Hematopoietic multipotent progenitor cell (in vitro differentiated cells): ENCODE measurements around the gene MMS22L. TPM values are rescaled to one million over a fixed set of nuclear protein-coding genes. Genes with fewer than 3 reads are reported as not detected.
"Not testable (repeated sequence)": the region's sequence is repeated elsewhere in the genome, so short reads cannot be mapped to it uniquely, and the experiment has no call there.

ENCODE experiments used
- DNase-seq, 3 donors: peaks; one replicate each; pipeline ENCODE4 v3.0.0-alpha.2; 2011 to 2015; ENCODE audit warnings: low read depth in 2 of 3, low spot score in 2 of 3
- total RNA-seq: library from RNA; depleted of rRNA; stranded (reverse); fragments of >200 nt; gene quantifications from one replicate; pipeline ENCODE4 v1.2.3, GENCODE V29; 2012

The MMS22L gene
- total RNA-seq, 1 donor: 12.4 TPM

DNA sequence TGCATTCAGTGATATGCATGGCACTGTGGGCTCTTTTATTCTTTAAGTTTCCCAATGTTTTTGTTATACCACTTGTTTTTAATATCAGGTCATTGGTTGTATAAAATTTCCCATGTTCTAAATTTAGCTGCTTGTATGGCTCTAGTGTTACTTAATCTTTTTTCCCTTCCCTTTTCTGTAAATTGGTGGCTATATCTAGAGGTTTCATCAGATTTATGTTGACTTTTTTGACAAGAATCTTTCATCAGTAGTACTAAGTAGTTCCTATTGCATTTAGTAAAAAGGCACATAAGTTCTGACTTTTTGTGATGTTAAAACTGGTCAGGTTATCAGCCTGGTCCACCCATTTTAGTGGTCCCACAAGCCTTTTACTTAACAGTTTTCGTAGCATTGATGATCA is 51.1 kb downstream of the MMS22L start:
- DNase-seq: no peak

DNA sequence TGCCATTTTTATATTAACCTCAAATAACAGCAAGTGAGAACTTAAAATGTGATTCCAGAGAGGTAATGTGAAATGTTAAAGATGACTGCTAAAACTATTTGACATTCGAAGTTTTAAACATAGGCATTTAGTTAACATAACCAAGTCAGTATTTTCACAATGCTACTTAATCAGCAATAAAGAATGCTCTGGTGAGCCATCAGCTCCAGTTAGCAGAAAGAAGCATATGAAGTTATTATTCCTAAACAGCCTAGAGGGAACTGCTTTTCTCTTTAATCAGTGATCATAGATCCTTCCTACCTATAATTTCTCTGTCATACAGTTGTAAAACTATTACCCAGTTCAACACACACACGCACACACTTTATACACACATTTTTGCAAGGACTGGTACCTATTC is 60.1 kb downstream of the MMS22L start:
- DNase-seq: no peak

DNA sequence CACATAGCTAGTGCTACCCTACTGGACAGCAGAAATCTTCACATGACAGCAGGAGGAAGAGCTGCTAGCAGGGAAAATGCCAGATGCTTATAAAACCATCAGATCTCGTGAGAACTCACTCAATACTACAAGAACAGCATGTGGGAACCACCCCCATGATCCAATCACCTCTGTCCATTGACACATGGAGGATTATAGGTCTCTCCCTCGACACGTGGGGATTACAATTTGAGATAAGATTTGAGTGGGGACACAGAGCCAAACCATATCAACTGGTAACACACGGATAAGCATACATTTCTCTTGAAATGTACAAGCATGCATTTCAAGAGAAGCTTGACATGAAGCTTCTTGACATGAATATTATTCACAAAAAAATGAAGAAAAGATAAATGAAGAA is 64.1 kb downstream of the MMS22L start:
- DNase-seq: no peak

DNA sequence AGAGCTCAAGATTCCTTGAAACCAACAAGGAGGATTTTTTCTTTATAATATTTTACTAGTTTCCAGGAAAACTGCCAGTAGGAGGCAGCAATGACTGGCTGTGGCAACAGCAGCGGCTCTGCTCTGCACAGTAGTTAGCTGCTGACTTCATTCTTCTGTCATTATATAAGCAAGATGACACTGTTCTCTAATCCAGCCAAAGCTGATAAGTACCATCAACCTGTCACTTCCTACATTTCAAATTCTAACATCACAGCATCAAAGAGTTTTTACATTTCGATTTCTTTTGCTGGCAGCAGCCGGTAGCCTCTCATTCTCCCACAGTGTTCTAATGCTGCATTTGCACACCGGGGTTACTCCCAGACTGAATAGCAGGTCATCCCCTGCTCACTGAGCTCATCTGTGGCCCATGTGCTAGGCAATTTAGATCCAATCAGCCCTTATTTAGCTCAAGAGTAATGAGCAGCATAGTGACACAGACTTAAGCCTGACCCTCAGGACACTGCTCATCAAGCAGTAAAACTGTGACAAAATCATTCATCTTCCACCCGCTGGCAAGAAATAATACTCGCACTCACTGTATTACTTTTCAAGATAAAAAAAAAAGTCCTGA is 67.8 kb downstream of the MMS22L start:
- peak in 2 of 3 donors; percentile 9 to 30 for DNase-seq

DNA sequence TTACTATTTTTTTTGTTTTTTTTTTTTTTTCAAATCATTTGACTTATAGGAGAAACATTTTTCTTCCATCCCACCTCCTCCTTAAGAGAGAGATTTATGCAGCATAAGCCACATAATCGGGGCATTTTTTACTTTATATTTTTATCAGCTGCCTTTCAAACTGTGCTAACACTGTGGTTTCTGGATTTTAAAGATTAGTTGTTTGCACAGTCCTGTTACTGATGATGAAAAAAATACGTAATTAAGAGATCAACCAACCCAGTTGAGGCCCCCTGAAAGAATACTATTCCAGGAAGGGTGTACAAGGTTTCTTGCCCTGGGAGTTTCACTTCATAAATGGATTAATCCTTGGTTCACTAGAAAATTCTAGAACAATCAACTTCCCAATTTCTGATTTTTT is 68.3 kb downstream of the MMS22L start:
- DNase-seq: peak in 1 of 3 donors; percentile 1

DNA sequence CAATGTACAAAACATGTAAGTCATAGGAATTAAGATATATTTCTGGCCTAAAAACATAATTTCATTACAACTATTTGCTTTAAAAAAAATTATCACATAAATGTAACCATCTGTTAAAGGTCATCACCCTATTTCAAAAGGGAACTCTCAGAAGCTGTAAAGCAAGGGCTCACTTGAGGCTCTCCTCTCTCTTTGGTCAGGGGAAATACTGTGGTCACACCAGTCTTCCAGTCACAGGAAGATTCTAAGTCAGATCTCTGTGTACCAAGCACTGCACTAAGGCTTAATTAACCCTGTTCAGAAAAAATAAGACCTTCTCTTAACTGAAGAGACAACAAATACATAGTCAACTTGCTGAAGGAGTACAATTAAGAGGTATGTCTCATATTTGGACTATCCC is 75.6 kb downstream of the MMS22L start:
- no peak for DNase-seq

DNA sequence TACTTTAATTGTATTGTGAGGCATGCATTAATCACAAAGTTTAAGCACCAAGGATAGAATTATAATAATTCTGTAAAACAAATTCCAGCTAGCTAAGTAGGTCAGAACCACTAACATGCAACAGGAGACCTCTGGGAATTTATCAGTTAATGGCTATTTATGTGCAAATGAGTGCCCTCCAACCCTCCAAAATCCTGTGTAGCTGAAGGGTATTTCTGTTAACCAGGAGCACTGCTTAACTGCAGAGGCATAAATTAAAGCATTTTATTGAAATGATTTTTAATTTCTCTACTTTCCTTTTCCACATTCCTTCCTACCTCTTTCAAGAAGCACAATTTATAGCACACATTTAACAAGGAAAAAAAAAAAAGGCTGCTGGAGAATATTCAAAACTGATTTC is 77.0 kb downstream of the MMS22L start:
- DNase-seq: no peak

DNA sequence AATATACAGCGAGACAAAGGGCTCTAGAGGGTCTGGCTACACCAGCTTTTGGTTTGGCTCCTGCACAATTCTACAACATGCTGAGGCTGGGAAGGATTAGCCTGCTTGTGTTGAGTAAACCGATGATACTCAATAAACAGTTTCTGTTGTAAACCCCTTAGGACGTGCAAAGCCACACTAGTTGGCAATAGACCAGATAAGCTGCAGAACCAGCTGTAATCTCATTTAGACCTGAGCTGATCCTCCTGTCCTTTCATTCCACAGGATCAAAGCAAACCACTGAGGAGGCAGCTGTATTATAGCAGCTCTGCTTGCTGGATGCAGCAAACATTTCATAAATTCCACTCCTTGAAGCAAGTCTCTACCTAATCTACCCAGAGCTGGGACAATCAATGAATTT is 79.7 kb downstream of the MMS22L start:
- no peak for DNase-seq

DNA sequence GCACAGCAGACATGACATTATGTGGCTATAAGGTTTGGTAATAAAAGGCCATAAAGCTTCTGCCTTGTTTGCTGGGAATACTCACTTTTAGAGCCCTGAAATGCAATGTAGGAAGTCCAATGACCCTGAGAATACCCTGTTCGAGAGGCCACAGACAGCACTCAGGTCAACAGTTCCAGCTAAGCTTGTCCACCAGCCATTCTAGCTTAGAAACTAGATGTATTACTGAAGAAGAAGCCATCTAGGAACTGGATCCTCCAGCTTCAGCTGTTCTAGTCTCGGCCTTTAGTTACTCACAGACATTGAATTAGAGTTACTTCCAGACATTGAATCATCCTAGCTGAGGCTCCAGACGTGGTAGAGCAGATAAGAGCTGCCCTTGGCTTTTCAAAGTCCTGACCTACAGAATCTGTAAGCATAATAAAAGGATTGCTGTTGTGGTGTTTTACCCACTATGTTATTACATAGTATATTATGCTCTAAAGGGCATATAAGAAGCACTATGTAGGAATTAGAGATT is 84.9 kb downstream of the MMS22L start:
- no peak for DNase-seq

DNA sequence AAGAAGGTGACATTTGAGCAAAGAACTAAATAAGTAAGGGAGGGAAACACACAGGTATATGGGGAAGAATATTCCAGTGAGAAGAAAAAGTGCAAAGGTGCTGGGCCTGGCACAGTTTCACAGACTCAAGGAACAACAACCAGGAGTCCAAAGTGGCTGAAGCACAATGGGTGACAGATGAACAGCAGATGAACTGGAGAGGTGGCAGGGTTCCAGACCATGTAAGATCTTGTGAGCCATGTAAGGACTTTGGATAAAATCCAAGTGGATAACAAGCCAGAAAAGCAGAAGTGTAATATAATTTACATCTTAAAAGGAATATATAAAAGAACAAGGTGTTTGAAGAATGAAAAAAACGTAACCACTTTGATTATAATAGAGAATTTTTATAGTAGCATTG is 87.9 kb downstream of the MMS22L start:
- no peak for DNase-seq

DNA sequence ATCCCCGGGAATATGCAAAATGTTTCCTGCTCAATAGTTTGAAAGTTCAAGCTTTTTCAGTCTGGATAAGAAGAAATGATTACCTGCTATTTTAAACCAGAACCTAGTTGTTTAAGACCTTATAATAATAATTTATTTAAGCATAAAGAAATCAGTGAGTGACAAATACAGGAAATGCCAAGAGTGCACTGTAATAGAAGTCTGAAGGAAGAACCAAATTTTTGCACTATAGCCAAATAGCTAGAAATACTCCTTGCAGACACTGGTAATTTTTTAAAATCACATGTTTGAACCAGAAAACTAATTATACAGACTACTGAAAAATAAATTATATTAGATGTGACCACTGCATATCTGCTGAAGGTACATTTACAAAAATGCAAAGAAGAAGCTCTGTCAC is 93.2 kb downstream of the MMS22L start:
- no peak for DNase-seq

DNA sequence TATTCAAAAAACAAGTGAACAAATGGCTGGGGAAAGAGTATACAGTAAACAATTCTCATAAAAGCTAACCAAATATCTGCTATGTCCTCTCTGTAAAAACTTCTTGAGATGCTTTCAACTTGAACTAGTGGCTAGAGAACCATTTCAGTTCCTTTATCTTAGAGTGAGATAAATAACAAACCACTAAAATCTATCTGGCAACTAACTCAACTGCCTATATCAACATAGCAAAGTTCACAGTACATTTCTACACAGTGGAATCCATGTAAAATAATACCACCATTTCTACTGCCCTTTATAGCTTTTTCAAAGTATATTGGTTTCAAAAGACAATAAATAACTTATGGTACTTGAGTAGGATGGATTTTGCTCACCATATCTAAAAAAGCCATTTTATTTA is 95.1 kb downstream of the MMS22L start:
- no peak for DNase-seq

DNA sequence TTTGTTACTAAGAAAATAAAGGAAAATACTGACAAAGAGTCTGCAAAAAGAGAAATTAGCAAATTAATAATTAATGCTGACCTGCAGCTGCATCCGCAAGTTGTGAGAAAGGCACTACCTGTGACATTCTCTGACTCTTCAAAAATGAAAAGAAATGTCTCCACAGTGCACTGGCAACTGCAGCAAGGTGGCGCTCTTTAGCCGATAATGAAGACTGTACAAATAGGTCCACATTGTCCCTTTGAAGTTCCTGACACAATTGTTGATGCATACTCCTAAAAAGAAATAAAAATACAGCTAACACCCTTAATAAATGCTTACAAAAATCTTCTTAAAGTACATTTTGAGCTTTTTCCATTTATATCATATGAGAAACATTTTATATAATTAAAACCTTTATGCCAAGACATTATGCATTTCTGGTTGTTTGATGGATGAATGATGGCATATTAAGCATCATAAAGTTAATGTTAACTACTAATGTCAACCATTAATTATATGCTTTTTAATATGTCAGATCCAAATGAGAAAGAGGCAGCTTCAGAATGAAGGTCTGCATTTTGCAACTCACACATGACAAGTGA is 96.5 kb downstream of the MMS22L start:
- DNase-seq: peak; percentile 25 to 78 (median 44)

DNA sequence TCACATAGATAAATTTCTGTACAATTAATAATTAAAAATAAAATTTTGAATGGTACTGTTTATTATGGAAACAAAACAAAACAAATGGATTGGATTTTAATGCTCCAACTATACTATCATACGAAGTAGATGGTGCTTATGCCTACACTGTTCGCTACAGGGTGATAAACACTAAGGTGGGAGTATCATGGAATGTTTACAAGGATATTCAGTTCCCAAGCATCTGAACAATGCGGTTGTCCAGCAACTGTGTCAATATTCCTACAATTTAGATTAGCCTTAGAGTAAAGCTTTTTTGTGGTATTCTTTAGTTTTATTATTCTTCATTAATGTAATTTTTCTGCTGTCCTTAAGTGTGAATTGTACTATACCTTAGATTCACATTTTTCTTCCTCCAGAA is 105.1 kb downstream of the MMS22L start:
- DNase-seq: no peak

DNA sequence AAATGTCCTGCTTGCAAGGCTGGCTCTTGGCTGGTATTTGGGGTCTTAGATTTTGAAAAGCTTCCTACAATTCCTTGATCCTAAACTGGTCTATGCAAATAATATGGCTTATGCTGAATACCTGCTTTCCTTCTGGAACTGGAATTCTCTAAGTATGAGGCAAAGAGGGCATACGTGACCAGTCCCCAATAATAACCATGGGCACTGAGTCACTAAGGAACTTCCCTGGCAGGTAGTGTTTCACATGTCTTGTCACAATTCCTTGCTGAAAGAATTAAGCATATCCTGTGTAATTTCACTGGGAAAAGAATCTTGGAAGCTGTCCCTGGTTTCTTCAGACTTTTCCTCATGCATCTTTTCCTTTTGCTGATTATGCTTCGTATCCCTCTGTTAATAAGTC is 106.5 kb downstream of the MMS22L start:
- DNase-seq: no peak

DNA sequence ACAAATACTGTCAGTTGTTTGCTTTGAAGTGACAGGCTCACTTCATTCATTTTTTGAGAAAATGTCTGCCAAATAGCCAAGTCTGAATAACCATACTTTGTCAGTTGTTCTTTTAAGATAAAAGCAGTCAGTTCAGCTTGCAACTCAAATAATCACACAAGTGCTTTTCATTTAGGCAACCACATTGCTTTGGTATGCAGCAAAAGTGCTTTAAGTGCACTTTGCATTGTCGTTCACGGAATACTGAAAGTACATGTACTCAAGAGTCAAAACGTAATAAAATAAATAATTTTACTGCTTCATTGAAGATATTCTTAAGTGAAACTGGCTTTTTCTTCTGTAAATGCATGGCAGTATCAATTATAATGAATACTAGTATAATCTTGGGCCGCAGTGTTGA is 107.2 kb downstream of the MMS22L start:
- DNase-seq: no peak

DNA sequence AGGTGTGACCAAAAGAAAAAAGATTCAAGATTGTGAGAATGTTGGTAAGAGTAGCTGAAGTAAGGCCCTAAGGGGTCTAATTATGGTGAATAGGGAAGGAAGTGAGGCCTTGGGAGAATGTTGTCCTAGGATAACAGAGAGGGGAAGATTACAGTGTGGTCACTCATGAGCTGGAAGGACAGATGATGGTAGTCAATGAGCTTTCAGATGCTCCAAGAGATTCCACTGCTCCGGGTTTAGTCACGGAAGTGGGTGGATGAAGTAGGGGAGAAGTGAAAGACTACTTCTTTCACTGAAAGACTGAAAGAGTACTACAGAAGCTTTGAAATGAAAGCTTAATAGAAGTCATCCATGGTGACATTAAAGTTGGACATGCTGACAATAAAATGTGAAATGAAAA is 108.5 kb downstream of the MMS22L start:
- no peak for DNase-seq

DNA sequence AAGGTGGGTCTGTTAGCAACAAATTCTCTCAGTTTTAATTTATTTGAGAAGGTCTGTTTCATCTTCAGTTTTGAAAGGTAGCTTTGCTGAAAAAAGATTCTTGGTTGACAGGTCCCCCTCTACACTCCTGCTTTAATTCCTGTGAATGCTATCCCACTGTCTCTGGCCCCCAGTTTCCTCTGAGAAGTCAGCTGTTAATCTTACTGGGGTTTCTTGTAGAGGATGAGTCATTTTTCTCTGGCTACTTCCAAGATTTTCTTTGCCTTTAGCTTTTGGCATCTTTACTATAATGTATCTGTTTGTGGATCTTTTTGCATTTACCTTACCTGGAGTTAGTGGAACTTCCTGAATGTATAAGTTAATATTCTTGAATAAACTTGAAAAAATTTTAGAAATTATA is 122.7 kb downstream of the MMS22L start:
- DNase-seq: peak in 1 of 3 donors; percentile 6

DNA sequence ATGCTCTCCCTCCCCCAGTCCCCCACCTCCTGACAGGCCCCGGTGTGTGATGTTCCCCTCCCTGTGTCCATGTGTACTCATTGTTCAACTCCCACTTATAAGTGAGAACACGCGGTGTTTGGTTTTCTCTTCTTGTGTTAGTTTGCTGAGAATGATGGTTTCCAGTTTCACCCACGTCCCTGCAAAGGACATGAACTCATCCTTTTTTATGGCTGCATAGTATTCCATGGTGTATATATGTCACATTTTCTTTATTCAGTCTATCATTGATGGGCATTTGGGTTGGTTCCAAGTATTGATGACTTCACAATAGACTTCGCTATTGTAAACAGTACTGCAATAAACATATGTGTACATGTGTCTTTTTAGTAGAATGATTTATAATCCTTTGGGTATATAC is 127.6 kb downstream of the MMS22L start:
- not testable (repeated sequence) for DNase-seq

DNA sequence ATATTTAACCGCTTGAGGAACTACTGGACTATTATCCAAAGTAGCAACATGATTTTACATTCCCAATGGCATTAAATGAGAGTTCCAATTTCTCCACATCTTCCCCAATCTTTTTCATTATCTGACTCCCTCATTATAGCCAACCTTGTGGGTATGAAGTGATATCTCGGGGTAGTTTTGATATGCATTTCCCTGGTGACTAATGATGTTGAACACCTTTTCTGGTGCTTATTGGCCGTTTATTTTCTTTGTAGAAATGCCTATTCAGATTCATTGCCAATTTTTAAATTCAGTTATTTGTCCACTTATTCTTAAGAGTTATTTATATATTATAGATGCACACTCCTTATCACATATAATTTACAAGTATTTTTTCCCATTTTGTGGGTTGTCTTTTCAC is 129.0 kb downstream of the MMS22L start:
- DNase-seq: no peak

DNA sequence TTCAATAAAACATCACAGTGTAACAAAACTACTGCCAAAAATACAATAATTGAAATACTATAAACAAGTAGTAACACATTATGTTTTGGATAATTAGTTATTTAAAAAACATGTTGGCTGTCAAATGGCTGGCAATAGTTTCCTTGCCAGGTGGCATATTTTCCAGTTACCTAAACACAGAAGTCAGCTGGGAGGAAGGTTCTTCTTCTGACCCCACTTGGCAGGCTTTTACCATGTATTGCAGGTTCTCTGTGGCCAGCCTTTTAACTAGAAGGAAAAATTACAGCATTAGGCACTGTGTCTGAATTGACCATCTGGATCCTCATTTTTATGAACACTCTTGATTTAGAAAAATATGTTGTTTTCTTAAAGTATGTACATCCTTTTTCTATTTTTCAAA is 131.4 kb downstream of the MMS22L start:
- DNase-seq: no peak

DNA sequence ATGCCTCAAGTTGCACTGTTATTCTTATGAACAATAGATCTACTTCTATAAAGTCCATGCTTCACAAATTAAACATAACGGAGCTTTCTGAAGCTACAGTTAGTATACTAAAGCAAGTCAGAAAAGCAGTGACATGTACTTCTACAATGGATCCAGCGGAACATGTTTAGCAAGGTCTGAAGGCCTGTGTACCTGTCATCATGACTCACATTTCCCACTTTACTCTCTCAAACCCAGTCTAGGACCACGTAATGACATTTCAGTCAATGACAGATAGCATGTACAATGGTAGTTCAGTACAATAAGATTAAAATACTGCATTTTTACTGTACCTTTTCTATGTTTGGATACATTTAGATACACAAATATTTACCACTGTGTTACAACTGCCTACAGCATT is 132.1 kb downstream of the MMS22L start:
- DNase-seq: no peak

DNA sequence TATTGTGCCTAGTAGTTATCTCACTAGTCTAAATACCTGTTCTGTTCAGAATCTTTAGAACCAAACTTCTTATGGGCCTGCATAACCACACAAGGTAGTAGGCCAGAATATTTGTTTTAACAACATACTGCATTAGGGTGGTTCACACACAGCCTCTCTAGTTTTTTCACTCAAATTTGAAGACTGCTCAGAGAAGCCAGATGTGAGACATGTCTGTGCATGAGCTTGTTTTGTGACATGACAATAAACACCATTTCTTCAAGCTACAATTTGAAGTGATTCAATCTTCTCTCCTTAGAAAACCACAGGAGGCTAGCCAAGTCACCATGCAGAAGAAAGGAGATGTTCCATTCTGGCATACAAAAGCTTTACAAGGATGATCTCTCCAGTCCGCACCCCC is 135.6 kb downstream of the MMS22L start:
- no peak for DNase-seq
